Cerebellar nuclear complex (tissue), 1 donor: ENCODE measurements around the gene DRAM1.
"Not testable (repeated sequence)": the region's sequence is repeated elsewhere in the genome, so short reads cannot be mapped to it uniquely, and the experiment has no call there.

Experiments
- DNase-seq, 2 experiments: peaks; one replicate each; lab custom pipeline; 2025; lab: John Stamatoyannopoulos, UW

The DRAM1 gene

DNA sequence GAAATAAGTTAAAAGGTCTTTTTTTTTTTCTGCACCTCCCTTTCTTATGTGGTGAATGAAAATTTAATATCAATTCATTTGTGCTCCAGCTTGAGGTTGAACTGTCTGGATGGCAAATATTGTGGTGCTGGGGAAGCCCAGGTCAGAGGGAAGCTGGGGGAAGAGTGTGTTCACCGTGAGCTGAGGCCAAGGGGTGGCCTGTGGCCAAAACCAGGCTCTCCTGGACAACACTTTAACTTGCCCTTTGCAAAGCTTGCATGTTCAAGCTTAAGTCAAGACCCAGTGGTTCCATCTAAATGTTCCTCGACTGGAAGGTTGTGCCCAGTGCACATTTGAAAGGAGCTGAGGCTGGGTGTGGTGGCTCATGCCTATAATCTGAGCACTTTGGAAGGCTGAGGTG, 28.8 kb downstream of the DRAM1 start:
- no peak for DNase-seq

DNA sequence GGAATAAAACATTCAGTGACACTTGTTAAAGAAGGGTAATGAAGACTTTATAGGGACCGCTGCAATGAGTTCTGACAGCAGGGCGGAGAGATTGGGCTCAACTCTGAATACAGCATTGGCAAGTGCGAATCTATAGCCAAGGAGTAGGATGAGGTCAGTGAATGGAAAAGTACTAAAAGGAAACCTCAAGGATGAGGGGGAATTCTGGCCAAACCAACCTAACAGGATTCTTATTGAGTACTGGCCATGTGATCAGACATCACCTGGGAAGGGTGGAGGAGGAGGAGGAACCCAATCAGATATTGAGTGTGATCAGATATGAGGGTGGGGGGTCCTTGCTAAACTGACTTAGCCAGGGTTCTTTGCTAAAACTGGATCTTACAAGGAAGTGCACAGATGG, 31.0 kb downstream of the DRAM1 start:
- no peak for DNase-seq

DNA sequence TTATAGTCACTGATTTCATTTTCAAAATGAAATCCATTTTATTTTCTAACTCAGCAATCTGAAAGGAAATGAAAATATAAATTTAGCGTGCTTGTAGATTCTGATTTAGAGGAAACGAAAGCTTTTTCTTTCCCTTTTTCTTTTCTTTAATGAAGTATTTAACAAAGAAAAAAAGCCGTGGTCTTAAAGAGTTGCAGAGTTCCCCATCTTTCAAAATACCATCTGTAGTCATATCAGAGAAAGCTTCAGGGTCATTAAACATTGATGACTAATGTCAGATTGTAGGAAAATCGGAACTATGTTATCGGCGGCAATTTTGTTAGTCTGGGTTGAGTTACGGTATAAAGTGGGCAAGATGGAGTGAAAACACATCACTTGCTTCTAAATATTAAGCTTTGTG, 32.3 kb downstream of the DRAM1 start:
- no peak for DNase-seq

DNA sequence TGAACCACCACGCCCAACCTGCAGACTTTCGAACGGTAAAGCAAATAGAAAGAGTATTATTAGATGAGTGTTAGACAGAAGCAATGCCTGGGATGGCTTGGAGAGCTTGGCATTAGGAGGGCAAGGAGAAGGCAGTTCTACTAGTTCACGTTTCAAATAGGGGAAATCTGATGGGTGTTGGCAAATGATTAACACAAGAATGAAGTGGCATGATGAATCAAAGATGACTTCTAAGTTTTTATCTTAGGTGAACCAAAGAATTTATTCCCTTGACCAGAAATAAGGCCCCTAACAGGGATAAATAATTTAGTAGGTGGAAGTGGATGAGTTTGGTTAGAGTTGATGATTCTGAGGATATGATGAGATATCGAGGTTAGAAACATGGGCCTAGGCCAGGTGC, 38.5 kb downstream of the DRAM1 start:
- no peak for DNase-seq

DNA sequence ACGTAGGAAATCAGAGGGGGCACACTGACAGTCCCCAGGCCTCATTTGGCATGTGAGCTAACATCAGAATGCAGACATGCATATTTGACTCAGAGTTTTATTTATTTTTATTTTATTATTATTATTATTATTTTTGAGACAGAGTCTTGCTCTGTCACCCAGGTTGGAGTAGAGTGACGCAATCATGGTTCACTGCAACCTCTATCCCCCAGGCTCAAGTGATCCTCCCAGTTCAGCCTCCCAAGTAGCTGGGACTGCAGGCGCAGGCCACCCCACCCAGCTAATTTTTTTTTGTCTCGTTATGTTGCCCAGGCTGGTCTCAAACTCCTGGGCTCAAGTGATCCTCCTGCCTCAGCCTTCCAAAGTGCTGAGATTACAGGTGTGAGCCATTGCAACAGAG, 41.4 kb downstream of the DRAM1 start:
- not testable (repeated sequence) for DNase-seq

DNA sequence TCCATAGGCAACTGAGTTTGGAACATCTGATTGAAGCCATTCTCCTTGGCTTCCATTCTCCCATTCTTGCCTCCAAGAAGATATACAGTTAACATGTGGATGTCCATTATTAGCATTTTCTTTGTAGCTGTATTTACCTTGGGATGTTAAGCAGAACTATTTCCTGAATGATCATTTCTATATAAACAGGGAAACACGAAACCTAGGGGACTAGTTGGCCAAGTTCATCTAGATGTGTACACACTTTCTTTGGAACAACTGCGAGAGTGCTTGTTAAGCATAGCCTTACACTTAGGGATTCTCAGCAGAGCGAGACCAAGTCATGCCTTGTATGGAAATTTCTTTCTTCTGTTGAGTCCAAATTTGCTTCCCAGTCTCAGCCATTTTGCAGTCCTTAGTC, 42.1 kb downstream of the DRAM1 start:
- DNase-seq = no peak

DNA sequence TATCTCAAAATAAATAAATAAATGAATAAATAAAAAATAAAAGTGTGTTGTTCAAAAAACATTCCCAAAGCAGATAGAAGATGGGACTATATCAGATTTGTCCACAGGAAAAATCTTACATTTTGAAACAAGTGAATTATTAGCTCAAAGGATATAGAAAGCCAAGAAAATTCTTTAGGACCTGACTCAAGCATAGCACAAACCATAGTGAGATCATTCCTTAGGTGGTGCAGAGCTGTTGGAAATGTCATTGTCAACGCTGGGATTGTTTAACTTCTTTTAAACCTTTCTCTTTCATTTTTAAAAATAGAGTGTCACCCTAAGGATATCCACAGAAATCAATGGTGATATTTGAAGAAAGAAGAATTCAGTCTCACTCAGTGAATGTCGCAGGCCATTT, 43.5 kb downstream of the DRAM1 start:
- no peak for DNase-seq

DNA sequence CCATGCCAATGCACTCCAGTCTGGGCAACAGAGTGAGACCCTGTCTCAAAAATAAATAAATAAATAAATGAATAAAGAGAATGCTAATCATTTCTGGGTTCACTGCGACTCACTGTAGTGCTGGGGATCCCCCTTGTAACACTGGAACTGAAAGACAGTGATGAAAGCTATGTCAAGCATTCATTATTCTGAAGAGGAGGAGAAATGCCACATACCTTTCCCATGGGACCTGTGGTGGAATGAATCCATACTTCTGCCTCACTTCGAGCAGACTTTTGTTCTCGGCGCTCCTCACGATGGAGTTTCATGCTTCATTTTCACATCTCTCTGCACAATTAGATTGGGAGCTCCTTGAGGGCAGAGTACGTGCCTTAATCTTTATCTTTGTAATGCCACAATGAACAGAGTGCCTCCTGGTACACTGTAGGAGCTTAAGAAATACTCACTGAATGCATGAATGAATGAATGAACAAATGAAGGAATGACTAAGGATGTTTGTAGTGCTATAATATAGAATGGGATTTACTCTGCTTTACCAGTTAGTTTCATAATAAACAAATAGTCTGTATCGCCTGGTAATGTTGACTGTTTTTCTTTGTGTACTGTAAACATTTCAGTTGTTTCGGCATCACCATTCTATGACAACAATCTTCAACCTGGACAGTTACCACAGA, 45.8 kb downstream of the DRAM1 start:
- no peak for DNase-seq

DNA sequence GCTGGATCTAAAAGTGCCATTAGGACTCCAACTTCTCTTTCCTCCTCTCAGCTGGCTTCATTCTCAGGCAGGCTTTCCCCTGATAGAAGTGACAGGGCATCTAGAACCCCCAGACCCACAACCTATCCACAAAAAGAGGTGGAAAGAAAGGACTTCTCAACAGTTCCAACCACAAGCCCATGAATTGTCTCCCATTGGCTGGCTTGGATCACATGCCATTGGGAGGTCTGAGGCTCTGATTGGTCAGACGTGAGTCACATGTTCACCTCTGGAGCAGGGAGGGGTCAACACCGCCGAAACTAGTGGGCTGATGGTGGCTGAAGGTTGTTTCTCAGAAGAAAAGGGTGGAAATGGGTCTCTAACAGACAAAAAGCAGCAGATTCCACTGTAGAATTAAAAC, 47.2 kb downstream of the DRAM1 start:
- DNase-seq = no peak

DNA sequence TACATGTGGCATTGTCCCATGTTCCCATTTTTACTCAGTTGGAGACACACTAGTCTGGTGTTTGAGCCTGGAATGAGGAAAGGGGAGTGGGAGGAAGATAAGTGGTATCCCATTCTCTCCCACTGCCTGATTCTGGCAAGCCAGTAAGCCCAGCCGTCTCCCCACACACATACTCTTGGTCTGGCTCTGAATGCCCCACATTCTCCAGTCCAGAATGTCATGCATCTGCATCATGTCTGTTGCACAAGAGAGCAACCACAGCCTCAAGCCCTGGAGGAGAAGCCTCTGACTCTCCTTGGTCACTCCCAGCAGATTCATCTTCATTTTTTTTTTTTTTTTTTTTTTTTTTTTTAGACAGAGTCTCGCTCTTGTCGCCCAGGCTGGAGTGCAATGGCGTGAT, 48.0 kb downstream of the DRAM1 start:
- no peak for DNase-seq

DNA sequence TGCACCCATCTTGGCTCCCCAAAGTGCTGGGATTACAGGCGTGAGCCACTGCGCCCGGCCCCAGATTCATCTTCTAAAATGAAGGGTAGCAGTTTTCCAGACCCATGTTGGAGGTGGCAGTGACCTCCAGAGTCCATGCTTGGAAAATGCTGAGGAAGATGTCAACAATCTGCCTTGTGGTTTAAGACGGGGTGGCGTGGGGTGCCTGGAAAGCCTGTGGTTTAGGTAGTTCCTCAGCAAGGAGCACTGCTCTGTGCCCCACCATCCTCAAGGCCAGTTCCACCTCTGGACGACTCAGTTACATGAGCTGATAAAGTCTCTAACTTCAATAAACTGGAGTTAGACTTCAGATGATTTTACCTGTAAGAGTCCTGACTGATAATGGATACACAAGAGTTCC, 48.6 kb downstream of the DRAM1 start:
- DNase-seq = no peak

DNA sequence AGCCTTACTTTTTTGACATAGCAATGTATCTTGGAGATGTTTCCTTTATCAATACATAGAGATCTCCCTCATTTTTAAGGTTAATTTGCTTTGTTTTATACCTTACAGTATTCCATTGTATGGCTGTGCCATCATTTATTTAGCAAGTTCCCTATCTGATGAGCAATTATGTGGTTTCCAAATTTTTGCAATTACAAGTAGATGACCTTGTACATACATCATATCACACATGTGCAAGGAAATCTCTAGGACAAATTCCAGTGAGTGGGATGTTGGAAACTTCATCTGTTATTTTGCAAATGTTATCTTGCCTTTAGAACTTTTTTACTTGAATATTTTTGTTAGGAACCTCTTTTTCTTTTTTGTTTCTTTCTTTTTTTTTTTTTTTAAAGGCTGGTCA, 49.7 kb downstream of the DRAM1 start:
- no peak for DNase-seq

DNA sequence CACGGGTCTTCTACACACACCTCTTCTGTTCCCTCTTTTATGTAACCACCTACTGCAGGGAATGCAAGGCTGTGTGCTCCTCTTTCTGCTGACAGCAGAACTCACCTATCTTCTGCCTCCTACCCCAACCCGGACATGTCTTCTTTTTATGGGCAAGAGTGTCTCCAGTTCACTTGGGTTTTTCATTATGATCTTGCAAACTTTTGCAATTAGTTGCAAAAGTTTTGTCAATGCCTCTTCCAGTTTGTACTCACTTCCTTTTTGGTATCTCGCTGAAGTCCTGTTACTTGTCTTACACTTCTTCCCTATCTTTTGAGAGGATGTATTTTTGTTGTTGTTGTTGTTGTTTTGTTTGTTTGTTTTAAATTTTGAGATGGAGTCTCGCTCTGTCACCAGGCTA, 50.6 kb downstream of the DRAM1 start:
- DNase-seq = no peak

DNA sequence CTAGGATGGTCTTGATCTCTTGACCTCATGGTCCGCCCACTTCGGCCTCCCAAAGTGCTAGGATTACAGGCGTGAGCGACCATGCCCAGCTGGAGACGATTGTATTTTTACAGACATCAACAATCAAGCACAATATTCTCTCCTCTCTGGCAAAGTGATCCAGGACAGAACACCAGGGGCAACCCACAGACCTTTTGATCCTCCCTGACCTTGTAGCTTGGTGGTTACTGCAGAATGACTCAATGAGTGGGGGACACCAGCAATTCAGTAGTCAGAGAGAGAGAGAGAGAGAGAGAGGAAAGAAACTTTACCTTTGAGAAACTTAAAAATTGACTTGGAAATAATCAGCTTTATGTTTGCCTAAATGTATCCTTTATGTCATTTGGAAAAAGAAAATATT, 51.2 kb downstream of the DRAM1 start:
- DNase-seq = no peak

DNA sequence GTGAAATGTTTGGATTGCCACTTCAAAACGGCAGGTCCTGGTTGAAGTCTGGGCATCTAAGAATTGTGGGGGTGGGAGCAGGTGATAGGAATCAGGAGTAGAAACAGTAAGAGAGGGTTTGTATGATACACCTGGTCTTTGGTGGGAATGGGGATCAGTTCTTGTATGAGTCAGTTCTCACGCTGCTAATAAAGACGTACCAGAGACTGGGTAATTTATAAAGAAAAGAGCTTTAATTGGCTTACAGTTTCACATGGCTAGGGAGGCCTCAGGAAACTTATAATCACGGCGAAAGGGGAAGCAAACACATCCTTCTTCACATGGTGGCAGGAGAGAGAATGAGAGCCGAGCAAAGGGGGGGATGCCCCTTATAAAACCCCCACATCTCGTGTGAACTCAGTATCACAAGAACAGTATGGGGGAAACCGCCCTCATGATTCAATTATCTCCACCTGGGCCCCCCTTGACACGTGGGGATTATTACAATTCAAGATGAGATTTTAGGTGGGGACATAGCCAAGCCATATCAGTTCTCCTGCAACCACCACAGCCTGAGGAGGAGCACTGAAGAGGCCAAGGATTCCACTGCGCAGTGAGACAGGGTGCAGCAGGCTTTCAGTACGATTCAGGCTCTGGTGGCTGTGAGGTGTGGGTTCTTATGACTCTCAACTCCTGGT, 52.1 kb downstream of the DRAM1 start:
- DNase-seq = no peak

DNA sequence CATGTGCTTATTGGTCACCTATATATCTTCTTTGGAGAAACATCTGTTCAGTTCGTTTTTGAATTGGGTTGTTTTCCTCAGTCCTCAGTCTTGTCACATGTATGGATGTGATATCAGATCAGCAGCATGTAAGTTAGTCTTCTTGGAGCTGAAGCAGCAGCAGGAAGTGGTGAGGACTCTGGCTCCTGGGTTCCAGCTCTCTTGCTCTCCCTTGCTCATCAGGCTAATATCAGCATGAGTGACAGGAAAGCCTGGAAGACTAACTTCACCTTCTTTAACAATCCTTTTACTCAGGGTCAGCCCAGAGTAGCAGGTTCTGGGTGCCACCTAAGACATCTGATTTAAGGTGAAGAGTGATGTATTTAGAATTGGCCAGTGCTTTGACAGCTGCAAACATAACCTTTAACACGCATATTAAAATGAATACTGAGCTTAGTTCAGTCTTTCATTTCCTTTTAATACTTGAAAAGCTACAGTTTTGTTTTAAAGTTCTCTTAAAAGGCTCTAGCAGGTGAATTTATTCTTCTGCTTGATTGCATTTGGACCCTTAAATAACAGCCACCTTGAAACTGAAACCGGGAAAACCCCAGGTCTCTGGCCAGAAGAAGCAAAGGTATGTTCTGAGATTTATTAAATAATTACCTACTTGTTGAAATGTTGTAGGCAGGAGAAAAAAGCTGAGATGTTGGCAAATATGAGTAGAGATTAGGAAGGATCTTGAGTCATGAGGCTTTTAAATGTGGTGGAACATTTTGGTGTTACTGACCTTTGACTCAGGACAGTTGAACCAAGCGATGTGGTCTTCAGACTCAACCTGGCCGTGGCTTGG, 54.3 kb downstream of the DRAM1 start:
- no peak for DNase-seq

DNA sequence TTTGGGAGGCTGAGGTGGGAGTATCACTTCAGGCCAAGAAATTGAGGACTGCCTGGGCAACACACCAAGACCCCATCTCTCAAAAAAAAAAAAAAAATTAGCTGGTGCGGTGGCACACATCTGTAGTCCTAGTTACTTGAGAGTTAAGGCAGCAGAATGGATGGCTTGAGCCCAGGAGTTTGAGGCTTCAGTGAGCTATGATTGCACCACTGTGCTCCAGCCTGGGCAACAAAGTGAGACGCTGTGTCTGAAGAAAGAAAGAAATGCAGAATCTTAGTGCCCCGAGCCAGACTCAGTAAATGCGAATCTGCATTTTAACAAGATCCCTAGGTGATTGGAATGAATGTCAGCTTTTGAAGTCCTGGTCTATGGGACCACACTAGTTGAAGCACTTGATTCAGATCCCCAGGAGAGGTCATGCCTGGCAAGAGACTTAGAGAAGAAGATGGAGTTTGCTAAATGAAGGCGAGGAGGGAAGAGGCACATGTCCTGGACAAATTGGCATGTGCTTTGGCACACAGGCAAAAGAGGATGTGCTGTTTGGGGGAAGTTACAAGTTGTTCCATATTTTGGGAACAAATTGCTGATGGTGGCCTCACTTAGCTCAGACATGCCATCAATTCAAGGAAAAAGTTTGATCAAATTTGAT, 56.6 kb downstream of the DRAM1 start:
- DNase-seq = no peak

DNA sequence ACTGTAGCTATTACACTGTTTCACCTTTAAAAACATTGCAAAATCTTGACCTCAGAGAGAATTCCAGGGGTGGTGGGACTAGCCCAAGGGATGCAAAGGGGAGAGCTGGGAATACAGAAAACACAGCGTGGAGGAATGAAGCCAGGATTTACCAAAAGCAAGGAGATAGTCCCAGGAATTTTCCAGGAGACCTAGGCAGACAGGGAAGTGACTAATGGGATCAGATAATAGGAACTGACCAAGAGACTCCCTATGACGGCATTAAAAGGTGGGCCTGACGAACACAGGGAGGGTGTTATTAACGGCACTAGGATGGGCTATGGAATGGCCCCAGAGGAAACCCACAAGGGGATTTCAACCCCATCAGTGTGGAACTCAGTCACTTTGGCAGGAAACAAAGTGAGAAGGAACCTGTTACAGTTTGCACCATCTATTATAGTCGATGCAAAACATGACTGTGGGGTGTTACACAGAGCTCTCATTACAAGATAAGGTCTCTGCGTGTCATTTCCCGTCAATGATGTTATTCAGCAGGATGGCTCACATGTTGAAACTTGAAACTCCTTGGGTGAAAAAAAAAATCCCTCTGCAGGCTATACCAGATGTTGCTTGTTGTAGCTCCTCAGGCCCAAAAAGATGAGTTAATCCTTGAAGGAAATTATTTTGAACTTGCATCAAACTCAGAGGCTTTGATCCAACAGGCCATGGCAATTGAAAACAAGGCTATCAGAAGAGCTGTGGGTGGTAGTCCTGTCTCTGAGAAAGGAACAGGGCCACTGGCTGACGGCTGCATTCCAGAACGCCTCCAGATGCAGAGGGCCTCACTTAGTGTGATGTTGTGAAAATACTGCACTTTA, 58.7 kb downstream of the DRAM1 start:
- DNase-seq = no peak

DNA sequence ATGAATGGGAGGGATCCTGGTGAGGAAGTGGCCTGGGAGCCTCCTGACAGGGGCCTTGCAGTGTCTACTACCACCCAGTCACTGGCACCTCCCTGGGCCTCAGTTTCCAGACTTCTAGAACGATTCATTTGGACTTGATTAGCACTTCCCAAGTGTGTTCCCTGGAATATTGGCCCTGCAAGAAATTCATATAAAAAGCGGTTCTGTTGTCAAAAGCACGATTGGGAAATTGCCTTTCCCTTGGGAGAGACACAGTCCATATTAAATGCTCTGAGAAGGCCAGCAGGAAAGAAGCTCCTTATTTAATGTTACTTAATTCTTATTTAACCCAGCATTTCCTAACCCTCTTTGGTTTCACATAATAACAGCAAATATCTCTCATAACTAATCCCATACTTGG, 61.9 kb downstream of the DRAM1 start:
- DNase-seq = no peak

DNA sequence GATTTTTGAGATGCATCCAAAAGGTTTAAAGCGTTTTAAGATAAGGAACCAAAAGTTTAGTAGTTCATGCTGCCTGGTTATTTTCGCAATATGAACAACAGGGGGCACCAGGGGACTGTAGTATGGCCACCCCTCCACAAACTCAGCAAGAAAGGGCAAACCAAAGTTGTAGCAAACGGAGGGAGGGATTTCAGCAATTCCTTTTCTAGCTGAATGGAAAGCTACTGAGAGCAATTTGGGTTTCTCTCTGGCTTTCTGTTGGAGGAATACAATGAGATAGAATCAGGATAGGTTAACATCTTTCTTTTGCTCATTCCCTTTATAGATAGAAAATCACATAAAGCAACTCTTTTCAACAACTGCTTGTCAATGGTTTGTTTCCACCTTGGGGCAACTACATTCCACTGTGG, 62.5 kb downstream of the DRAM1 start:
- no peak for DNase-seq

DNA sequence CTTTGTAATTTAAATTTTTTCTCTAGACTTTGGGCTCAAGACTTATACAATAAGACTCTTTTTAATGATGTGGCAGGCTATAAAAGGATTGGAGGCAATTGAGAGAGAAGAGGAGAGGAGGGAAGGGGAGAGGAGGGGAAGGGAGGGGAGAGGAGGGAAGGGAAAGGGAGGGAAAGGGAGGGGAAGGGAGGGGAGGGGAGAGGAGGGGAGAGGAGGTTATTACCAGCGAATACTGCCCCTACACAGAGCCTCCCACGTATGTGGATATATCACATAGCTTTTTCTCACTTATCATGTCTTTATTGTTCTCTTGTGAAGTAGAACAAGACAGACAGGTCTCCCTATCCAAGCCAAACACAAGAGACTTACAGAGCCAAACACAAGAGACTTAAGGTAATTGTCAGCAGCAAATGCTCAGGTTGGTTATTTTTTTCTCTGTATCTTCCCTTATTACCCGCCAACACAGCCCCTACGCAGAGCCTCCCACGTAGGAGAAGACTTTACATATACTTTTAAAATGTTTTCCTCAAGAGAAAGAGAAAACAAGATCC, 63.1 kb downstream of the DRAM1 start:
- no peak for DNase-seq
